ENCODE measurements around the gene LGR4. TPM values are rescaled to one million over a fixed set of nuclear protein-coding genes. Genes with fewer than 3 reads are reported as not detected.

The LGR4 gene
- total RNA-seq, 1 experiment from 2014 or later = 37.1 TPM

DNA sequence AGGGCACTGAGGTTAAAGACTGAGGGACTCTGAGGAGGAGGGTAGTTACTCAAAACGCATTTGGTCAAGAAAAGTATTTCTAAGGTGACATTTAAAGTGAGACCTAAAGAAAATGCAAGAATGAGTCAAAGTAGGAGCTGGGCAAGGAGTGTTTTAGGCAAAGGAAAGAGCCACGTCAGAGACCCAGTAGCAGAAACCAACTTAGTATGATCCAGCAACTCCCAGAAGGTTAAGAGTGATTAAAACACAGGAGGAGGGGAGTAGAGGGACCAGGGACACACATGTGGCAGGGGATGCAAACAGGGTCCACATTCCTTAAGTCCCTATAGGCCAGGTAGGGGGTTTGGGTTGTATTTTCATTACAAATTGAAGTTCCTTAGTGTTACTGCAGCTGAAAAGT, 85.2 kb downstream of the LGR4 start:
- Mint-ChIP-seq H3K4me1 (ENCODE audit: low read depth, unreplicated experiment) (peaks cover 20% of the 10 kb centered on the region), H3K36me3 (ENCODE audit: insufficient read depth, unreplicated experiment) (peaks cover 11% of the 10 kb centered on the region), H3K27ac (ENCODE audit: unreplicated experiment) (peak overlapping the region; percentile 35), H3K4me3 (ENCODE audit: unreplicated experiment) (no peak overlapping the region), H3K27me3 (ENCODE audit: insufficient read depth, unreplicated experiment) (no peaks in the 10 kb centered on the region), H3K9me3 (ENCODE audit: unreplicated experiment) (no peaks in the 10 kb centered on the region)
- ChIA-PET CTCF (no interaction called here), POLR2A (no interaction called here)
- Histone ChIP-seq H3K9me3 (no peaks in the 10 kb centered on the region), H3K27me3 (replicated peaks; ENCODE audit: control insufficient read depth, insufficient read depth, low read length) (no peaks in the 10 kb centered on the region), H3K4me3 (ENCODE audit: low read depth, low read length) (no peak overlapping the region), H3K4me1 (peaks cover 52% of the 10 kb centered on the region), H3K36me3 (ENCODE audit: control insufficient read depth, insufficient read depth, low read length) (no peaks in the 10 kb centered on the region)
- TF ChIP-seq, protein P1, sequence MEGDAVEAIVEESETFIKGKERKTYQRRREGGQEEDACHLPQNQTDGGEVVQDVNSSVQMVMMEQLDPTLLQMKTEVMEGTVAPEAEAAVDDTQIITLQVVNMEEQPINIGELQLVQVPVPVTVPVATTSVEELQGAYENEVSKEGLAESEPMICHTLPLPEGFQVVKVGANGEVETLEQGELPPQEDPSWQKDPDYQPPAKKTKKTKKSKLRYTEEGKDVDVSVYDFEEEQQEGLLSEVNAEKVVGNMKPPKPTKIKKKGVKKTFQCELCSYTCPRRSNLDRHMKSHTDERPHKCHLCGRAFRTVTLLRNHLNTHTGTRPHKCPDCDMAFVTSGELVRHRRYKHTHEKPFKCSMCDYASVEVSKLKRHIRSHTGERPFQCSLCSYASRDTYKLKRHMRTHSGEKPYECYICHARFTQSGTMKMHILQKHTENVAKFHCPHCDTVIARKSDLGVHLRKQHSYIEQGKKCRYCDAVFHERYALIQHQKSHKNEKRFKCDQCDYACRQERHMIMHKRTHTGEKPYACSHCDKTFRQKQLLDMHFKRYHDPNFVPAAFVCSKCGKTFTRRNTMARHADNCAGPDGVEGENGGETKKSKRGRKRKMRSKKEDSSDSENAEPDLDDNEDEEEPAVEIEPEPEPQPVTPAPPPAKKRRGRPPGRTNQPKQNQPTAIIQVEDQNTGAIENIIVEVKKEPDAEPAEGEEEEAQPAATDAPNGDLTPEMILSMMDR (IDR thresholded peaks at IDR 0.05; ENCODE audit: insufficient read depth in 1 of 2, low read depth in 1 of 2, low read length in 1 of 2, severe bottlenecking in 1 of 2, unreplicated experiment in 1 of 2) = no peak
- intact Hi-C loops (cut with micrococcal nuclease; ENCODE audit: unreplicated experiment) = no loop called here
- no TSS peak for BruUV-seq (replicated peaks)
- no peak for DNase-seq

DNA sequence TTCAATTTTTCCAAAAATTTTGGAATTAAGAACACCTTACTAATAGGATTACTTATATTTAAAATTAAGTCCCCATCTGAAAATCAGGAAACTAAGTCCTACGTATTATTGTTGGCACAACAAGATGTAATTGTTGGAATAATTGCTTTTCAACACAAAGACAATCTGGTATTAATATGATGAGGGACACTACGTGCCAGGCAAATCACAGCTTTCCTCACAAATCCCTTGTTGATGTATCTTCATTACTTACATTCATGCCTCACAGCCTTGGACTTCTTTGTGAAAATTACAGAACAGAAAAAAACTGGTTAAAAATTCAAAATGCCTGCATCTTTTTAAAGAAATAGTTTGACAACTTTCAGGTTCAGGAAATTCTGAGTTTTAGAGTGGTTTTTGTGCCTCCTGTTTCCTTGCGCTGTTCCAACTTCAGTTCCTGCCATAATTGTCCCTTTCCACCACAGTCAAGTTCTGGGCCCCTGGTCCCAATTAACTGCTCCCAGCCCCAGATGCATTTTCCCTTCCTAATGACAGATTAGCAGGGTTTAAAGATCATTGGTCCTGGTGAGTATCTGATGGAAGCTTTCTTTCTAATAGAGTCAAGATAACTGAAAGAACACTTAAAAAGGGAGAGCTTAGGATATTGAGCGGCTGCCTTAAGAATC, 86.3 kb downstream of the LGR4 start:
- no TSS peak for BruUV-seq (replicated peaks)
- Mint-ChIP-seq H3K4me3 (ENCODE audit: unreplicated experiment) (no peak overlapping the region), H3K27me3 (ENCODE audit: insufficient read depth, unreplicated experiment) (no peaks in the 10 kb centered on the region), H3K27ac (ENCODE audit: unreplicated experiment) (no peak overlapping the region), H3K9me3 (ENCODE audit: unreplicated experiment) (no peaks in the 10 kb centered on the region), H3K4me1 (ENCODE audit: low read depth, unreplicated experiment) (peaks cover 27% of the 10 kb centered on the region), H3K36me3 (ENCODE audit: insufficient read depth, unreplicated experiment) (peaks cover 18% of the 10 kb centered on the region)
- Histone ChIP-seq H3K4me3 (ENCODE audit: low read depth, low read length) (no peak overlapping the region), H3K36me3 (ENCODE audit: control insufficient read depth, insufficient read depth, low read length) (no peaks in the 10 kb centered on the region), H3K4me1 (peaks cover 42% of the 10 kb centered on the region), H3K9me3 (no peaks in the 10 kb centered on the region), H3K27me3 (replicated peaks; ENCODE audit: control insufficient read depth, insufficient read depth, low read length) (no peaks in the 10 kb centered on the region)
- DNase-seq = no peak
- CTCF ChIA-PET = no interaction called here
- TF ChIP-seq, protein P1 (IDR thresholded peaks at IDR 0.05; ENCODE audit: insufficient read depth in 1 of 2, low read depth in 1 of 2, low read length in 1 of 2, severe bottlenecking in 1 of 2, unreplicated experiment in 1 of 2) = no peak
- intact Hi-C loops (cut with micrococcal nuclease; ENCODE audit: unreplicated experiment) = no loop called here
- POLR2A ChIA-PET = interaction anchor here (0.9 kb wide), 1 partner anchor 10 kb away, joined by 3 read pairs; no protein-coding TSS in a partner anchor

DNA sequence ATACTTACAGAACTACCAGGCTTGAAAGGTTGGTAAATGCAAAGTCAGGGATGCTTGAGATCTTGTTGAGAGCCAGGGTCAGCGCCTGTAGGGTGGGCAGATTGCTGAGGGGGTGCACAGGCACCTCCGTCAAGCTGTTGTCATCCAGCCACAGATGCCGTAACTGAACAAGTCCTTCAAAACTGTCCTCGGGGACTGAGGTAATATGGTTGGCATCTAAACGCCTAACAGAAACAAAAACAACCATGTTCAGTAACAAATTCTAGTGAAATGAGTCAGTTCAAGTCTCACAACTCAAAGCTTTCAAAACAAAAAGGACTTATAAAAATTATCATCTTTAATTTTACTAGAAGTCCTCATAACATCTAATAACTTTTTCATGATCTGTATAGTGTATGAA, 87.3 kb downstream of the LGR4 start:
- Histone ChIP-seq H3K9me3 (no peaks in the 10 kb centered on the region), H3K36me3 (ENCODE audit: control insufficient read depth, insufficient read depth, low read length) (no peaks in the 10 kb centered on the region)
- CTCF ChIA-PET = no interaction called here

More for the DNA sequence above, 87.3 kb downstream of the LGR4 start:
- no peak for DNase-seq
- Histone ChIP-seq H3K4me1 (peaks cover 33% of the 10 kb centered on the region), H3K4me3 (ENCODE audit: low read depth, low read length) (no peak overlapping the region), H3K27me3 (replicated peaks; ENCODE audit: control insufficient read depth, insufficient read depth, low read length) (no peaks in the 10 kb centered on the region)
- intact Hi-C loops (cut with micrococcal nuclease; ENCODE audit: unreplicated experiment) = no loop called here
- TF ChIP-seq, protein P1 (IDR thresholded peaks at IDR 0.05; ENCODE audit: insufficient read depth in 1 of 2, low read depth in 1 of 2, low read length in 1 of 2, severe bottlenecking in 1 of 2, unreplicated experiment in 1 of 2) = no peak
- Mint-ChIP-seq H3K4me1 (ENCODE audit: low read depth, unreplicated experiment) (peaks cover 29% of the 10 kb centered on the region), H3K27me3 (ENCODE audit: insufficient read depth, unreplicated experiment) (no peaks in the 10 kb centered on the region), H3K36me3 (ENCODE audit: insufficient read depth, unreplicated experiment) (peaks cover 22% of the 10 kb centered on the region), H3K27ac (ENCODE audit: unreplicated experiment) (no peak overlapping the region), H3K9me3 (ENCODE audit: unreplicated experiment) (no peaks in the 10 kb centered on the region), H3K4me3 (ENCODE audit: unreplicated experiment) (no peak overlapping the region)
- no TSS peak for BruUV-seq (replicated peaks)
- POLR2A ChIA-PET = no interaction called here
